Muscle of leg (tissue), 11 donors: ENCODE measurements around the gene NINL. TPM values are rescaled to one million over a fixed set of nuclear protein-coding genes. Genes with fewer than 3 reads are reported as not detected.

Source experiments
- DNase-seq: peaks from one replicate; pipeline ENCODE4 v3.0.0; 2013
- H3K27ac ChIP-seq: one replicate; pipeline ENCODE4 v1.5.1; 2013; ENCODE audit warnings: mild to moderate bottlenecking, low read length, control low read depth
- H3K27me3 ChIP-seq: one replicate; pipeline ENCODE4 v1.6.1; 2013; ENCODE audit warnings: low read length; ENCODE audit not compliant: control insufficient read depth, insufficient read depth
- H3K36me3 ChIP-seq: one replicate; pipeline ENCODE4 v1.6.1; 2013; ENCODE audit warnings: low read length; ENCODE audit not compliant: control insufficient read depth, insufficient read depth
- H3K4me1 ChIP-seq: one replicate; pipeline ENCODE4 v1.6.1; 2013; ENCODE audit warnings: low read length; ENCODE audit not compliant: control insufficient read depth, insufficient read depth
- H3K4me3 ChIP-seq: one replicate; pipeline ENCODE4 v1.5.1; 2013; ENCODE audit warnings: low read length, control low read depth
- H3K9me3 ChIP-seq: replicated peaks from 2 replicates; pipeline ENCODE4 v1.6.1; 2013; ENCODE audit warnings: low read depth, low read length; ENCODE audit not compliant: control insufficient read depth
- WGBS: methylation state at CpG from one replicate; pipeline ENCODE4 v1.1.5; 2013; ENCODE audit warnings: missing lambda C conversion rate; ENCODE audit not compliant: insufficient coverage; 5-methylcytosine and 5-hydroxymethylcytosine counted together
- polyA plus RNA-seq, 8 donors: library from polyadenylated mRNA; unstranded; fragments of 120-200 nt; gene quantifications; one replicate each; pipeline versions ENCODE4 v1.2.1 to v1.2.3, GENCODE V29; 2013; ENCODE audit warnings: inconsistent platforms in 1 of 8, low replicate concordance in 1 of 8; ENCODE audit not compliant: insufficient read length in 8 of 8, insufficient read depth in 1 of 8
- total RNA-seq: library from RNA; stranded (reverse); fragments of 120-200 nt; gene quantifications from one replicate; pipeline ENCODE4 v1.2.4, GENCODE V29; 2013

The NINL gene
- total and polyA plus RNA-seq, 9 donors, result 10.5 to 21.1 (median 15.1) TPM

GRCh38 chr20:25468126-25469075, 116.9 kb downstream of the NINL start:
- Histone ChIP-seq H3K4me3 (no peak overlapping the region), H3K36me3 (peaks cover 34% of the 10 kb centered on the region), H3K27ac (no peak overlapping the region), H3K4me1 (peaks cover 14% of the 10 kb centered on the region), H3K9me3 (no peaks in the 10 kb centered on the region), H3K27me3 (no peaks in the 10 kb centered on the region)
- 92% methylated on average over 14 of the region's 18 CpGs for WGBS
- DNase-seq, result no peak

- no peaks in the 10 kb centered on the region for H3K27me3 ChIP-seq
- H3K36me3 ChIP-seq, result peaks cover 37% of the 10 kb centered on the region
- H3K4me3 ChIP-seq, result no peak overlapping the region
- no peak for DNase-seq
- no peak overlapping the region for H3K27ac ChIP-seq
- H3K9me3 ChIP-seq, result no peaks in the 10 kb centered on the region
- WGBS, result 86% methylated on average over 6 of the region's 8 CpGs
- H3K4me1 ChIP-seq, result peaks cover 14% of the 10 kb centered on the region
Measured at GRCh38 chr20:25467441-25467840, 117.9 kb downstream of the NINL start.

- Histone ChIP-seq H3K27me3 (no peaks in the 10 kb centered on the region), H3K4me1 (peaks cover 17% of the 10 kb centered on the region), H3K27ac (no peak overlapping the region), H3K36me3 (peaks cover 43% of the 10 kb centered on the region), H3K4me3 (no peak overlapping the region), H3K9me3 (no peaks in the 10 kb centered on the region)
- DNase-seq, result no peak
- WGBS, result 81% methylated on average over 5 of the region's 7 CpGs
Measured at GRCh38 chr20:25466846-25467245, 118.5 kb downstream of the NINL start.

GRCh38 chr20:25465243-25466135, 119.8 kb downstream of the NINL start:
- no peaks in the 10 kb centered on the region for H3K9me3 ChIP-seq
- H3K4me3 ChIP-seq, result no peak overlapping the region
- peaks cover 55% of the 10 kb centered on the region for H3K36me3 ChIP-seq
- H3K4me1 ChIP-seq, result peaks cover 23% of the 10 kb centered on the region
- H3K27me3 ChIP-seq, result no peaks in the 10 kb centered on the region
- peak; percentile 65 for DNase-seq
- WGBS, result 74% methylated on average over 4 of the region's 15 CpGs
- peak overlapping the region; percentile 52 for H3K27ac ChIP-seq

DNA sequence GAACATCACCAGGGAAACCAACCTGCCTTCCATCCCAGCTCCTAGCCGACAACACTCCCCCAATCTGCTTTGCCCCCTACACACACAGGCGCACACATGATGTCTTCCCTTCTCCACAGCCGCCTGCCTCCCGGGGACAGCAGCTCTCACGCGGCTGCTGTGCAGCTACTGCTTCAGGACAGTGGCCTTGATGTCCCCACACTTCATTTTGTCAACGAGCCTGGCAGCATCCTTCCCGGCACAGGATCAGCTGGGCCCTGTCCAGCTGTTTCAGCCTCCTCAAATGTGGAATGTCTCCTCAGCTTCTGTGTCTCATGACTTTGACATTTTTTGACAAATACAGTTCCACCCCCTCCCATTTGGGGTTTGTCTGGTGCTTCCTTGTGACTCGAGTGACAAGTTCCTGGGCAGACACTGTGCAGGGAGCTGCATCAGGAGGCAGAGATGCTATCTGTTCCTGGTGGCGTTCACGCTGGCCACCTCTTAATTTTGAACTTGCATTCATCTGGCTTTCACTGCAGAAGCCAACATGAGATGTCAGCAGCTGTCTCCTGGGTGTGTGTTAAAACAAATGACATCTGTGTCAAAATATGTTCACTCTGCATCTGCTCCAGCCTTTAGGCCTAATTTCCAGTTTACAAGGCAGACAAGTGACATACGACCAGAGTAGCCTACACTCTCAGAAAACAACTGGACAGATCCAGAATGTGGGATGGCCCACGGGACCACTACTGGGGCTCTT, 120.7 kb downstream of the NINL start:
- DNase-seq, result peak; percentile 69
- 61% methylated on average over 11 of the region's 13 CpGs for WGBS
- Histone ChIP-seq H3K4me1 (peaks cover 23% of the 10 kb centered on the region), H3K36me3 (peaks cover 52% of the 10 kb centered on the region), H3K27me3 (no peaks in the 10 kb centered on the region), H3K9me3 (no peaks in the 10 kb centered on the region), H3K27ac (peak overlapping the region; percentile 52), H3K4me3 (no peak overlapping the region)

DNA sequence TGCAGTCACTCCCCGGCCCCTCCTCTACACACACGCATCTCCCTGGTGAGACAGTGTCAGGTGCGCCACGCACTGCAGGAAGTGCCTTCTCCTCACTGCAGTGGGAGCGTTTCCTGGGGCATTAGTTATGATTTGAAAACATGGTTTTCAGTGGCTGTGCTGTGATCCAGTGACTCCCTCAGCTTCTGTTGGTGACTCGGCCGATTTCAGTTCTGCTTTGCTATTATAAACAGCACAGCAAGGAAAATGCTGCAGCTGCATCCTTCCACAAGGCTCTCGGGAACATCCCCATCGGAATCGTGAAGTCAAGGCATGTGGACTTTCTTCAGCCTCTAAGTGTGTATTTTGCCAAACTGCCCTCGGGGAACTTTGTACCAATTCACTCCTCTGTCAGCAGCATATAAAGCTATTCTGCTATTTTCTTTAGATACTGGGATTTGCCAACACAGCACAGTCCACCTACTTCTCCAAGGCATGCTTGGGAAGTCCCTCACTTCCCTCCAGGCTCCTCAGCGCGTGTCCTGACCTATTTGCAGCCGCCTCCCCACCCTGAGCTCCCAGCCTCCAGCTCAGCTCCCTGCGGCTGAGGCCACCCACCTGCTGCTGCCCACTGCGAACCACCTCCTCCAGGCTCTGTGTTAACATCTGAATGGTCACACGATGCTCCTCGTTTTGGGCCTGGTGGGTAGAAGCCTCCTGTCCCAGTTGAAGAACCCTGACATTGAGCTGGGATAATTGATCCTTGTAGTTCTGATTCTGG, 123.4 kb downstream of the NINL start:
- WGBS, result 64% methylated on average over 9 of the region's 18 CpGs
- Histone ChIP-seq H3K4me3 (no peak overlapping the region), H3K4me1 (peaks cover 23% of the 10 kb centered on the region), H3K9me3 (no peaks in the 10 kb centered on the region), H3K27ac (no peak overlapping the region), H3K36me3 (peaks cover 52% of the 10 kb centered on the region), H3K27me3 (no peaks in the 10 kb centered on the region)
- peak; percentile 85 for DNase-seq

- H3K36me3 ChIP-seq, result peaks cover 48% of the 10 kb centered on the region
- no peaks in the 10 kb centered on the region for H3K9me3 ChIP-seq
- H3K4me3 ChIP-seq, result no peak overlapping the region
- H3K27me3 ChIP-seq, result no peaks in the 10 kb centered on the region
- H3K4me1 ChIP-seq, result peaks cover 23% of the 10 kb centered on the region
- no peak for DNase-seq
- no peak overlapping the region for H3K27ac ChIP-seq
- WGBS, result 89% methylated on average over 9 of the region's 9 CpGs
Measured at GRCh38 chr20:25461281-25461650, 124.1 kb downstream of the NINL start.

- Histone ChIP-seq H3K27me3 (no peaks in the 10 kb centered on the region), H3K4me1 (peaks cover 23% of the 10 kb centered on the region), H3K36me3 (peaks cover 47% of the 10 kb centered on the region), H3K27ac (no peak overlapping the region), H3K9me3 (no peaks in the 10 kb centered on the region), H3K4me3 (no peak overlapping the region)
- no peak for DNase-seq
- 92% methylated on average over 19 of the region's 19 CpGs for WGBS
Measured at GRCh38 chr20:25460566-25461280, 124.6 kb downstream of the NINL start.
